ENCODE data around the gene NDUFA7.

- TF ChIP-seq, protein P1, sequence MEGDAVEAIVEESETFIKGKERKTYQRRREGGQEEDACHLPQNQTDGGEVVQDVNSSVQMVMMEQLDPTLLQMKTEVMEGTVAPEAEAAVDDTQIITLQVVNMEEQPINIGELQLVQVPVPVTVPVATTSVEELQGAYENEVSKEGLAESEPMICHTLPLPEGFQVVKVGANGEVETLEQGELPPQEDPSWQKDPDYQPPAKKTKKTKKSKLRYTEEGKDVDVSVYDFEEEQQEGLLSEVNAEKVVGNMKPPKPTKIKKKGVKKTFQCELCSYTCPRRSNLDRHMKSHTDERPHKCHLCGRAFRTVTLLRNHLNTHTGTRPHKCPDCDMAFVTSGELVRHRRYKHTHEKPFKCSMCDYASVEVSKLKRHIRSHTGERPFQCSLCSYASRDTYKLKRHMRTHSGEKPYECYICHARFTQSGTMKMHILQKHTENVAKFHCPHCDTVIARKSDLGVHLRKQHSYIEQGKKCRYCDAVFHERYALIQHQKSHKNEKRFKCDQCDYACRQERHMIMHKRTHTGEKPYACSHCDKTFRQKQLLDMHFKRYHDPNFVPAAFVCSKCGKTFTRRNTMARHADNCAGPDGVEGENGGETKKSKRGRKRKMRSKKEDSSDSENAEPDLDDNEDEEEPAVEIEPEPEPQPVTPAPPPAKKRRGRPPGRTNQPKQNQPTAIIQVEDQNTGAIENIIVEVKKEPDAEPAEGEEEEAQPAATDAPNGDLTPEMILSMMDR (IDR thresholded peaks at IDR 0.05), result no peak
- no peak for TF ChIP-seq POLR2AphosphoS5 (IDR thresholded peaks at IDR 0.05)
- TF ChIP-seq POLR2A (IDR thresholded peaks at IDR 0.05), result no peak
Measured at GRCh38 chr19:8304841-8305621, 16.1 kb downstream of the NDUFA7 start.
